Body of pancreas (tissue), 4 donors: ENCODE measurements around the gene ADIPOR2. TPM values are rescaled to one million over a fixed set of nuclear protein-coding genes. Genes with fewer than 3 reads are reported as not detected.

ENCODE experiments used
- ATAC-seq: fragments of 150-250 bp; one replicate; pipeline ENCODE4 v1.9.1; 2016
- DNase-seq, 4 donors: peaks; one replicate each; pipeline ENCODE4 v3.0.0-alpha.2; 2019
- H3K27ac ChIP-seq, 4 donors: fragments of 200-600 bp; sonication (generic); 1 replicate in 3 of 4; 2 replicates in 1 of 4; pipeline versions ENCODE4 v1.5.1 to v1.6.1; 2016 to 2019; ENCODE audit warnings: mild to moderate bottlenecking in 1 of 4, mixed read lengths in 1 of 4, moderate library complexity in 1 of 4
- H3K27me3 ChIP-seq, 2 donors: fragments of 200-600 bp; sonication (generic); one replicate each; pipeline ENCODE4 v1.6.0; 2016; ENCODE audit warnings: mild to moderate bottlenecking in 1 of 2
- H3K36me3 ChIP-seq, 2 donors: fragments of 200-600 bp; sonication (generic); replicated peaks in 1 of 2; 2 replicates each; pipeline ENCODE4 v1.5.1; 2016; ENCODE audit warnings: low read depth in 2 of 2; ENCODE audit not compliant: insufficient read depth in 1 of 2
- H3K4me1 ChIP-seq: fragments of 200-600 bp; sonication (generic); one replicate; pipeline ENCODE4 v1.6.0; 2016
- H3K4me3 ChIP-seq, 2 donors: fragments of 200-600 bp; sonication (generic); 1 replicate in 1 of 2; 2 replicates in 1 of 2; pipeline ENCODE4 v1.5.1; 2016 to 2019
- H3K9me3 ChIP-seq, 3 donors: fragments of 200-600 bp; sonication (generic); 1 replicate in 2 of 3; 2 replicates in 1 of 3; pipeline ENCODE4 v1.5.1; 2016
- POLR2A ChIP-seq, 3 donors: fragments of 450-650 bp; IDR thresholded peaks; one replicate each; pipeline ENCODE4 v1.6.1; 2016; ENCODE audit warnings: antibody characterized with exemption in 3 of 3, mild to moderate bottlenecking in 2 of 3
- WGBS, 2 donors: methylation state at CpG; one replicate each; pipeline ENCODE4 v1.1.5; 2017; 5-methylcytosine and 5-hydroxymethylcytosine counted together
- intact Hi-C: fragments of 100-400 bp; cut with DNase I; formaldehyde crosslinking; loops from one replicate; pipeline ENCODE4 v1.15.1; 2023
- total RNA-seq, 2 donors: library from RNA; depleted of rRNA; stranded (reverse); fragments of >200 nt; gene quantifications; one replicate each; pipeline ENCODE4 v1.1.0, GENCODE V29; 2016
- TF ChIP-seq, protein P1 (sequence below), 7 experiments: fragments of 450-650 bp in 4 of 7; fragments of 200-600 bp in 3 of 7; sonication (generic) in 3 of 7; IDR thresholded peaks; one replicate each; pipeline ENCODE4 v1.5.1; 2016 to 2019; ENCODE audit warnings: antibody characterized with exemption in 7 of 7

Gene ADIPOR2
- total RNA-seq, 2 donors from 2014 or later: 16.8 to 20.5 TPM

DNA sequence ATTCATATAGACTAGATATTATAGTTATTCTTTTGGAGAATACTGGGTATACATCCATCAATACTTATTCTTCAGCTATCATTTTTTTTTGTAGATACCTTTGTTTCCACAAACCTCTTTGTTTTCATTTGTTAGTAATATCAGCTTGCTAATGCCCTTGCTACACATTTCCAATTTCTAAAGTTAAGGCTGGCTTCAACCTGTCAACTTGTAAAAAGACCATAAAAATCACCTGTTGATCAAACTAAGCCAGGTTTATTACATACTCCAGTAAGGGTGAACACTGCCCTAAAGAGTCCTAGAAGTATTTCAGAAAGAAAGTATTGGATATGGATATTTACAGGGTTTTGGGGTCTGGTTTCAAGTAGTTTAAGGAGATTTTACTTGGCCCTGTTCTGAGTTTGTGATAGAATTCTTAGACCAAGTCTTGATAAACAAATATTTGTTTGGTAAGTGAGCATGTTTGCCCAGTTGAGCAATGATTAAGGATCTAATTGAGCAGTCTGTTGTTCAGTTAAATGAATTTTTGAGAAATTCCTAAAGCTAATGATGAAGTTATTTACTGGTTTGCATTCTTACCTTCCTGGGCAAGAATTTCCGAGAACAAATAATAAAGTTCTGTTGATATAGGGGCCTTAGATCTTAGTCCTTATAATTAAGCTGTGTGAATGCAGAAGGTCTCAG, 76.7 kb downstream of the ADIPOR2 start:
- ATAC-seq (no peak), DNase-seq (no peak)
- no peak for TF ChIP-seq POLR2A (IDR thresholded peaks at IDR 0.05)
- TF ChIP-seq, protein P1, sequence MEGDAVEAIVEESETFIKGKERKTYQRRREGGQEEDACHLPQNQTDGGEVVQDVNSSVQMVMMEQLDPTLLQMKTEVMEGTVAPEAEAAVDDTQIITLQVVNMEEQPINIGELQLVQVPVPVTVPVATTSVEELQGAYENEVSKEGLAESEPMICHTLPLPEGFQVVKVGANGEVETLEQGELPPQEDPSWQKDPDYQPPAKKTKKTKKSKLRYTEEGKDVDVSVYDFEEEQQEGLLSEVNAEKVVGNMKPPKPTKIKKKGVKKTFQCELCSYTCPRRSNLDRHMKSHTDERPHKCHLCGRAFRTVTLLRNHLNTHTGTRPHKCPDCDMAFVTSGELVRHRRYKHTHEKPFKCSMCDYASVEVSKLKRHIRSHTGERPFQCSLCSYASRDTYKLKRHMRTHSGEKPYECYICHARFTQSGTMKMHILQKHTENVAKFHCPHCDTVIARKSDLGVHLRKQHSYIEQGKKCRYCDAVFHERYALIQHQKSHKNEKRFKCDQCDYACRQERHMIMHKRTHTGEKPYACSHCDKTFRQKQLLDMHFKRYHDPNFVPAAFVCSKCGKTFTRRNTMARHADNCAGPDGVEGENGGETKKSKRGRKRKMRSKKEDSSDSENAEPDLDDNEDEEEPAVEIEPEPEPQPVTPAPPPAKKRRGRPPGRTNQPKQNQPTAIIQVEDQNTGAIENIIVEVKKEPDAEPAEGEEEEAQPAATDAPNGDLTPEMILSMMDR (IDR thresholded peaks at IDR 0.05): no peak
- H3K9me3 ChIP-seq: no peaks in the 10 kb centered on the region
- no peak overlapping the region for H3K27ac ChIP-seq
- intact Hi-C loops: no loop called here
- no peaks in the 10 kb centered on the region for H3K36me3 ChIP-seq
- H3K27me3 ChIP-seq: no peaks in the 10 kb centered on the region
- H3K4me1 ChIP-seq: peaks cover 36% of the 10 kb centered on the region
- no peak overlapping the region for H3K4me3 ChIP-seq
- 70 to 86% methylated on average over 1 of the region's 1 CpG for WGBS, 2 donors

DNA sequence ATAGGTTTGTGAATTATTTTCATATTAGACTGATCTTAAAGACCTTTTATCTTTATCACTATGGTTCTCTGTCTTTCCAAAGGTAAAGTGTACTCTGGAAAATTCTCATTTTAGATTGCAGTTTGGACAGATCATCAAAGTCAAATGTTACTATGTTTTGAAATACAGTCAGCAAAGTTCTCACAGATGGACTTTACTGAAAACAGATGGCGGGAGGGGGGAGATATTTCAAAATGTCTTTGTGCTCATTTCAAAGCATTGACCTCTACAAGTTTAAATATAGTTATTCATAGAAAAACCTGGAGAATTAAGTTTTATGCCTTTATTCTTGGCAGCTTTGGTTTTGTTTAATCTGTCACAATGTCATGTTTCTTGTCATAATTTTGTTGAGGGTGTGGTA, 77.7 kb downstream of the ADIPOR2 start:
- no peak overlapping the region for H3K27ac ChIP-seq
- 91 to 95% methylated on average over 1 of the region's 1 CpG for WGBS, 2 donors
- TF ChIP-seq, protein P1 (IDR thresholded peaks at IDR 0.05): no peak
- no peak for TF ChIP-seq POLR2A (IDR thresholded peaks at IDR 0.05)
- ATAC-seq (no peak), DNase-seq (no peak)
- no peaks in the 10 kb centered on the region for H3K9me3 ChIP-seq
- no peaks in the 10 kb centered on the region for H3K36me3 ChIP-seq
- H3K4me3 ChIP-seq: no peak overlapping the region
- H3K4me1 ChIP-seq: peaks cover 43% of the 10 kb centered on the region
- intact Hi-C loops: no loop called here
- no peaks in the 10 kb centered on the region for H3K27me3 ChIP-seq

DNA sequence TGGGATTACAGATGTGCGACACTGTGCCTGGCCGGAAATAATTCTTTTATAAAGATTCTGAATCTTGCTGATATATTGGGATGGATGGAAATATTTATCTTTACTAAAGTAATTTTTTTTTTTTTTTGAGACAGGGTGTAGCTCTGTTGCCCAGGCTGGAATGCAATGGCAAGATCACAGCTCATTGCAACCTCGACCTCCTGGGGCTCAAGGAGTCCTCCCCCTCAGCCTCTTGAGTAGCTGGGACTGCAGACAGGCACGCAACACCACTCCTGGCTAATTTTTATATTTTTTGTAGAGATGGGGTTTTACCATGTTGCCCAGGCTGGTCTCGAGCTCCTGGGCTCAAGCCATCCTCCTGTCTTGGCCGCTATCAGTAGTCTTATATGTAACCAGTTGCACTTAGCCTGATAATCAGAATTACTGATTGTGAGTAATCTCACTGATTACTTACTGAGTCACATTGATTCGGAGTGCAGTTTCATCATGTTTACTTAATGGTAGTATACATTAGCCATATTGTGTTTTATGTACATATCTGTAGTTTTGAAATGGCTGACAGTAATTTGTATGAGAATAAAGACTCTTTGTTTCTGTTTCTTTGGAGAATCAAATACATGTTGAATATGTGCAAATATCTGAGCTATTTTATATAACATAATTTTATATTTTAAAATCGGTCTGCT, 79.1 kb downstream of the ADIPOR2 start:
- H3K36me3 ChIP-seq: no peaks in the 10 kb centered on the region
- no peak overlapping the region for H3K27ac ChIP-seq
- no peaks in the 10 kb centered on the region for H3K27me3 ChIP-seq
- no peaks in the 10 kb centered on the region for H3K9me3 ChIP-seq
- no peak overlapping the region for H3K4me3 ChIP-seq
- ATAC-seq (no peak), DNase-seq (no peak)
- TF ChIP-seq, protein P1 (IDR thresholded peaks at IDR 0.05): no peak
- no peak for TF ChIP-seq POLR2A (IDR thresholded peaks at IDR 0.05)
- intact Hi-C loops: no loop called here
- peaks cover 43% of the 10 kb centered on the region for H3K4me1 ChIP-seq
- WGBS, 2 donors: 79 to 84% methylated on average over 8 of the region's 8 CpGs

DNA sequence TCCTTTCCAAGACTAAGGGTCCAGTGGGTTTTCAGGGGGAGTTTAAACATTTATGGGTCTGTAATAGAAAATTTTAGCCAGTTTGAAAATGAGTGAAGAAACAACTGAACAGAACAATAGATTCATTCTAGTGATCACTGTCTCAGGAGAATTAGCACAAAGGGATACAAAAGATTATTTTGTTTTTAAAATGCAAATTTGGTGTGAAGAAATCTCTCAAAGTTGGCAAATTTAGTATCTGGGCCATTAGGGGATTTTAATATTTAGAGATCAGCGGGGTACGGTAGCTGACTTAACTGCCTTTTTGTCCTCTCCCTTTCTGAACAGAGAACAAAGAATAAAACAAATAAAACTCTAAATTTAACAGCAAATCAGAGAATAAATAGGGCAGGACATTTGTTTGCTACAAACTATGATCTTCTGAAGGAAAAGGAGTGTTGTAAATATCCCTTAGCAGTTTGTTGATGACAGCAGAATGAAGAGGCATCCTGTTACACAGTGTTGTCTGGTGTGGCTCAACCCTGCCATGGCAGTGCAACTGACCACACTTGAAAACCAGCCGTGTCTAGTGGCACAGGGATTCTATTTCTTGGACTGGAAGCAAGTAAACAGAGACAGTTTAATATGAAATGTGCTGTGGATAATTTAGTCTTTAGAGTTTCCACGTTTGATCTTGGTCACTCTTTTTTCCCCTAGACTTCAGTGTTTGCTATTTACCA, 83.2 kb downstream of the ADIPOR2 start:
- Histone ChIP-seq H3K4me3 (no peak overlapping the region), H3K27me3 (no peaks in the 10 kb centered on the region), H3K4me1 (peaks cover 15% of the 10 kb centered on the region), H3K27ac (no peak overlapping the region), H3K9me3 (no peaks in the 10 kb centered on the region), H3K36me3 (no peaks in the 10 kb centered on the region)
- no peak for TF ChIP-seq POLR2A (IDR thresholded peaks at IDR 0.05)
- TF ChIP-seq, protein P1 (IDR thresholded peaks at IDR 0.05): no peak
- intact Hi-C loops: no loop called here
- DNase-seq: no peak
- 85 to 86% methylated on average over 4 of the region's 4 CpGs for WGBS, 2 donors
- ATAC-seq: no peak
